Measurements from ENCODE around the gene COLEC12.

The COLEC12 gene

GRCh38 chr18:285817-286216, 214.7 kb downstream of the COLEC12 start:
- Mint-ChIP-seq H3K9me3 (no peaks in the 10 kb centered on the region), H3K36me3 (no peaks in the 10 kb centered on the region), H3K4me3 (no peak overlapping the region), H3K27me3 (peaks cover 10 to 18% of the 10 kb centered on the region in 2 donors), H3K4me1 (no peaks in the 10 kb centered on the region), H3K27ac (no peak overlapping the region)
- DNase-seq (no peak), ATAC-seq (replicated peaks) (no peak)

GRCh38 chr18:275486-275885, 225.0 kb downstream of the COLEC12 start:
- H3K27me3 Mint-ChIP-seq, result peaks cover 5 to 7% of the 10 kb centered on the region in 2 donors
- ATAC-seq (replicated peaks) (no peak), DNase-seq (no peak)
- H3K36me3 Mint-ChIP-seq, result peaks cover 3 to 9% of the 10 kb centered on the region in 2 donors
- no peak overlapping the region for H3K4me3 Mint-ChIP-seq
- no peaks in the 10 kb centered on the region for H3K4me1 Mint-ChIP-seq
- H3K27ac Mint-ChIP-seq, result no peak overlapping the region
- peaks cover 0 to 10% of the 10 kb centered on the region in 2 donors for H3K9me3 Mint-ChIP-seq

GRCh38 chr18:274313-274712, 226.2 kb downstream of the COLEC12 start:
- Mint-ChIP-seq H3K27me3 (peaks cover 5 to 7% of the 10 kb centered on the region in 2 donors), H3K4me1 (peaks cover 0 to 6% of the 10 kb centered on the region in 2 donors), H3K4me3 (no peak overlapping the region), H3K36me3 (peaks cover 3 to 9% of the 10 kb centered on the region in 2 donors), H3K9me3 (peaks cover 0 to 10% of the 10 kb centered on the region in 2 donors), H3K27ac (no peak overlapping the region)
- ATAC-seq (replicated peaks) (no peak), DNase-seq (no peak)

- peaks cover 3 to 14% of the 10 kb centered on the region in 2 donors for H3K4me1 Mint-ChIP-seq
Observed at GRCh38 chr18:273525-273924, 227.0 kb downstream of the COLEC12 start.

GRCh38 chr18:272650-273049, 227.9 kb downstream of the COLEC12 start:
- Mint-ChIP-seq H3K36me3 (peaks cover 6 to 14% of the 10 kb centered on the region in 2 donors), H3K4me1 (peaks cover 5 to 16% of the 10 kb centered on the region in 2 donors), H3K27ac (no peak overlapping the region), H3K4me3 (no peak overlapping the region), H3K27me3 (peaks cover 5 to 6% of the 10 kb centered on the region in 2 donors), H3K9me3 (peaks cover 0 to 7% of the 10 kb centered on the region in 2 donors)
- DNase-seq (no peak), ATAC-seq (replicated peaks) (no peak)

More at GRCh38 chr18:273525-273924, 227.0 kb downstream of the COLEC12 start:
- ATAC-seq (replicated peaks) (no peak), DNase-seq (no peak)
- Mint-ChIP-seq H3K9me3 (peaks cover 0 to 10% of the 10 kb centered on the region in 2 donors), H3K4me3 (no peak overlapping the region), H3K27me3 (peaks cover 5 to 7% of the 10 kb centered on the region in 2 donors), H3K36me3 (peaks cover 3 to 9% of the 10 kb centered on the region in 2 donors), H3K27ac (no peak overlapping the region)

GRCh38 chr18:269480-270095, 230.9 kb downstream of the COLEC12 start:
- H3K9me3 Mint-ChIP-seq, result no peaks in the 10 kb centered on the region
- ATAC-seq (replicated peaks), result no peak
- peaks cover 9 to 16% of the 10 kb centered on the region in 2 donors for H3K36me3 Mint-ChIP-seq
- H3K27ac Mint-ChIP-seq, result no peak overlapping the region
- DNase-seq, result no peak
- peaks cover 10 to 22% of the 10 kb centered on the region in 2 donors for H3K4me1 Mint-ChIP-seq
- H3K27me3 Mint-ChIP-seq, result no peaks in the 10 kb centered on the region
- H3K4me3 Mint-ChIP-seq, result no peak overlapping the region

GRCh38 chr18:267688-268552, 232.6 kb downstream of the COLEC12 start, which contains the start of gene THOC1:
THOC1 (minus strand) TSS chr18:268047; CDS start chr18:268019, 28 bp downstream.
- Mint-ChIP-seq H3K4me1 (peaks cover 14 to 22% of the 10 kb centered on the region in 2 donors), H3K27ac (peak within 1 kb of the TSS; percentile 100), H3K27me3 (no peaks in the 10 kb centered on the region), H3K4me3 (peak within 1 kb of the TSS; percentile 99 to 100), H3K9me3 (no peaks in the 10 kb centered on the region), H3K36me3 (peaks cover 14 to 23% of the 10 kb centered on the region in 2 donors)
- ATAC-seq (replicated peaks) (peak; percentile 95), DNase-seq (peak; percentile 95)

GRCh38 chr18:267380-267687, 233.2 kb downstream of the COLEC12 start:
- Mint-ChIP-seq H3K27ac (peak overlapping the region; percentile 100), H3K36me3 (peaks cover 14 to 23% of the 10 kb centered on the region in 2 donors), H3K9me3 (no peaks in the 10 kb centered on the region), H3K4me3 (peak overlapping the region; percentile 99 to 100), H3K4me1 (peaks cover 14 to 22% of the 10 kb centered on the region in 2 donors), H3K27me3 (no peaks in the 10 kb centered on the region)
- ATAC-seq (replicated peaks) (peak in 1 of 2 donors; percentile 32), DNase-seq (no peak)
